HepG2 (cell line): ENCODE measurements around the gene P4HB. TPM values are rescaled to one million over a fixed set of nuclear protein-coding genes. Genes with fewer than 3 reads are reported as not detected.

ENCODE experiments used
- BHLHE40 ChIP-seq: IDR thresholded peaks from 2 replicates; pipeline ENCODE4 v1.6.1; 2011; ENCODE audit warnings: low read length, improper control_type of control experiment
- DNMT1 ChIP-seq: sonication (generic); formaldehyde crosslinking; IDR thresholded peaks from 2 replicates; pipeline ENCODE4 v1.5.1; 2020; ENCODE audit warnings: mild to moderate bottlenecking, missing genetic modification reagents
- GTF3A ChIP-seq: sonication (generic); formaldehyde crosslinking; conservative IDR thresholded peaks from 2 replicates; pipeline ENCODE4 v1.4.0; 2020; ENCODE audit warnings: mild to moderate bottlenecking, missing genetic modification reagents
- IKZF1 ChIP-seq: fragments of 450-650 bp; IDR thresholded peaks from 2 replicates; pipeline ENCODE4 v1.7.1; 2016
- JUN ChIP-seq: sonication (generic); formaldehyde crosslinking; IDR thresholded peaks from 2 replicates; pipeline ENCODE4 v1.4.0; 2020; ENCODE audit warnings: mild to moderate bottlenecking, missing genetic modification reagents
- KLF11 ChIP-seq: IDR thresholded peaks from 2 replicates; pipeline ENCODE4 v1.6.1; 2016; ENCODE audit warnings: missing compliant biosample characterization
- NCOR1 ChIP-seq: fragments of 200-600 bp; sonication (generic); IDR thresholded peaks from 2 replicates; pipeline ENCODE4 v1.7.0; 2017; ENCODE audit warnings: antibody characterized with exemption, low read length, borderline replicate concordance
- NFE2L2 ChIP-seq: fragments of 150-350 bp; IDR thresholded peaks from 2 replicates; pipeline ENCODE4 v1.6.1; 2014; ENCODE audit warnings: low read length
- NR3C1 ChIP-seq: sonication (generic); formaldehyde crosslinking; IDR thresholded peaks from 2 replicates; pipeline ENCODE4 v1.4.0; 2020; ENCODE audit warnings: missing genetic modification reagents
- NRL ChIP-seq: sonication (generic); formaldehyde crosslinking; IDR thresholded peaks from 2 replicates; pipeline ENCODE4 v1.5.0; 2020; ENCODE audit warnings: missing genetic modification reagents, mild to moderate bottlenecking, moderate library complexity, borderline replicate concordance
- SMAD9 ChIP-seq: sonication (generic); formaldehyde crosslinking; IDR thresholded peaks from 2 replicates; pipeline ENCODE4 v1.5.1; 2020; ENCODE audit warnings: mild to moderate bottlenecking, missing genetic modification reagents
- TBL1XR1 ChIP-seq: fragments of 150-350 bp; IDR thresholded peaks from 2 replicates; pipeline ENCODE4 v1.6.1; 2014; ENCODE audit warnings: borderline replicate concordance, low read length; ENCODE audit not compliant: partially characterized antibody
- U2AF2 ChIP-seq: fragments of 200-400 bp; formaldehyde crosslinking; IDR thresholded peaks from 2 replicates; pipeline ENCODE4 v1.6.1; 2017; ENCODE audit warnings: low read depth, mild to moderate bottlenecking, low read length
- YEATS4 ChIP-seq: sonication (generic); formaldehyde crosslinking; IDR thresholded peaks from 2 replicates; pipeline ENCODE4 v1.4.0; 2020; ENCODE audit warnings: missing genetic modification reagents, borderline replicate concordance
- ZNF329 ChIP-seq: sonication (generic); formaldehyde crosslinking; IDR thresholded peaks from 2 replicates; pipeline ENCODE4 v1.9.0; 2021; ENCODE audit warnings: low read depth, mild to moderate bottlenecking, missing genetic modification reagents
- ZNF460 ChIP-seq: sonication (generic); formaldehyde crosslinking; IDR thresholded peaks from 2 replicates; pipeline ENCODE4 v1.5.1; 2020; ENCODE audit warnings: missing genetic modification reagents, mild to moderate bottlenecking, borderline replicate concordance
- ZNF549 ChIP-seq: sonication (generic); formaldehyde crosslinking; IDR thresholded peaks from 2 replicates; pipeline ENCODE4 v1.5.0; 2020; ENCODE audit warnings: missing genetic modification reagents
- ZNF557 ChIP-seq: sonication (generic); formaldehyde crosslinking; IDR thresholded peaks from 2 replicates; pipeline ENCODE4 v1.4.0; 2020; ENCODE audit warnings: missing genetic modification reagents
- ZNF619 ChIP-seq: sonication (generic); formaldehyde crosslinking; IDR thresholded peaks from 2 replicates; pipeline ENCODE4 v1.4.0; 2020; ENCODE audit warnings: mild to moderate bottlenecking, missing genetic modification reagents
- ZNF720 ChIP-seq: sonication (generic); formaldehyde crosslinking; IDR thresholded peaks from 2 replicates; pipeline ENCODE4 v1.4.0; 2020; ENCODE audit warnings: missing genetic modification reagents
- polyA plus RNA-seq, 8 experiments: library from polyadenylated mRNA; depleted of rRNA in 3 of 8; stranded (reverse) in 7 of 8; unstranded in 1 of 8; fragments of >200 nt; fragmentation: Illumina TruSeq in 4 of 8; extraction: Trizol in 4 of 8; gene quantifications; 2 replicates each; pipeline versions ENCODE4 v1.2.1 to v1.2.3, GENCODE V29; 2011 to 2016; ENCODE audit warnings: low read depth in 4 of 8, missing spikeins in 1 of 8, mixed read lengths in 1 of 8; ENCODE audit not compliant: insufficient read depth in 1 of 8
- total RNA-seq, 5 experiments: library from RNA; depleted of rRNA; stranded (reverse); fragments of >200 nt; fragmentation: Illumina TruSeq; extraction: Trizol; gene quantifications; 2 replicates each; pipeline ENCODE4 v1.2.3, GENCODE V29; 2016; ENCODE audit warnings: low read depth in 1 of 5
- TF ChIP-seq, protein P1 (sequence below): sonication (generic); formaldehyde crosslinking; IDR thresholded peaks from 2 replicates; pipeline ENCODE4 v1.5.1; 2020; ENCODE audit warnings: mild to moderate bottlenecking, missing genetic modification reagents, borderline replicate concordance
- TF ChIP-seq, protein P2 (sequence below): sonication (generic); formaldehyde crosslinking; IDR thresholded peaks from 2 replicates; pipeline ENCODE4 v1.9.0; 2022; ENCODE audit warnings: low read depth, missing genetic modification reagents
- TF ChIP-seq, protein P3 (sequence below): sonication (generic); formaldehyde crosslinking; IDR thresholded peaks from 2 replicates; pipeline ENCODE4 v1.8.0; 2022; ENCODE audit warnings: missing genetic modification reagents, mild to moderate bottlenecking, borderline replicate concordance

P4HB gene
- total and polyA plus RNA-seq, 2 of the 13 experiments (the other 11 are each of a cell fraction or from before 2014, with no cell fraction given): 185 to 782 TPM

DNA sequence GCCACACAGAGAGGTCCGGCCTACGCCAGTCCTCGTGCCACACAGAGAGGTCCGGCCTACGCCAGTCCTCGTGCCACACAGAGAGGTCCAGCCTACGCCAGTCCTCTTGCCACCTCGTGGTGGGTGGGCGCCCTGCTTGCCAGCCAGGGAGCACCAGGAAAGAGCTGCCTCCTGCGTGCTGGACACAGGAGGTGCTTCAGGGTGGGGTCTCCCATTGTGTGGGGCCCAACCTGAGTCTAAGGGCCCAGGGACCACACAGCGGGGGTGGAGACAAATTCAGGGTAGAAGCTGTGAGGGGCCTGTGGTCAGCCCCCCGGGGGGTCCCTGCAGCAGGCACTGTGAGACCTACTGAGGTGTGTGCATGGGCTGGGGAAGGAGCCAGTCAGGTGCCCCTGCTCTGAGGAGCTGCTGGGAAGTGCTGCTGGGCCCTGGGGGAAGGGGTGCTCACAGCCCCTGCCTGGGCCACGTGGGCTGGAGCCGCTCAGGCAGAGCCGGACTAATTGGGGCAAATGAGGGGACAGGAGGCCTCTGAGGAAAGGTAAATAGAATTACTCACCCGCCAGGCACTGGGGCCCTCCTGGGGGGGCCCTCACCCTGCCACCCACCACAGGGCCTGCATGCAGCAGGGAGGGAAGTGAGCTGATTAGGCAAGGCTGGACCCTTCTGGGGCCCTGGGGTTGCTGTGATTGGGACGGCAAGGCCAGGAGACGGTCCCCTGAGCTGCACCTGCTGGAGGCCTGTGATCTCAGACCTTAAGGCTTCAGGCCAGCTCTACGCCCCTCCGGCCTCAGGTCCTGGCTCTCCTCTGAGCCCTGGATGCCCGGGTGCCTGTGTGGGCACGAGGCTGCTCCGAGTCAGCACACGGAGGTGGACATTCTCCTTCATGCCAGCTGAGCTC lies 45.3 kb downstream of the P4HB start (continued):
- TF ChIP-seq, protein P1, sequence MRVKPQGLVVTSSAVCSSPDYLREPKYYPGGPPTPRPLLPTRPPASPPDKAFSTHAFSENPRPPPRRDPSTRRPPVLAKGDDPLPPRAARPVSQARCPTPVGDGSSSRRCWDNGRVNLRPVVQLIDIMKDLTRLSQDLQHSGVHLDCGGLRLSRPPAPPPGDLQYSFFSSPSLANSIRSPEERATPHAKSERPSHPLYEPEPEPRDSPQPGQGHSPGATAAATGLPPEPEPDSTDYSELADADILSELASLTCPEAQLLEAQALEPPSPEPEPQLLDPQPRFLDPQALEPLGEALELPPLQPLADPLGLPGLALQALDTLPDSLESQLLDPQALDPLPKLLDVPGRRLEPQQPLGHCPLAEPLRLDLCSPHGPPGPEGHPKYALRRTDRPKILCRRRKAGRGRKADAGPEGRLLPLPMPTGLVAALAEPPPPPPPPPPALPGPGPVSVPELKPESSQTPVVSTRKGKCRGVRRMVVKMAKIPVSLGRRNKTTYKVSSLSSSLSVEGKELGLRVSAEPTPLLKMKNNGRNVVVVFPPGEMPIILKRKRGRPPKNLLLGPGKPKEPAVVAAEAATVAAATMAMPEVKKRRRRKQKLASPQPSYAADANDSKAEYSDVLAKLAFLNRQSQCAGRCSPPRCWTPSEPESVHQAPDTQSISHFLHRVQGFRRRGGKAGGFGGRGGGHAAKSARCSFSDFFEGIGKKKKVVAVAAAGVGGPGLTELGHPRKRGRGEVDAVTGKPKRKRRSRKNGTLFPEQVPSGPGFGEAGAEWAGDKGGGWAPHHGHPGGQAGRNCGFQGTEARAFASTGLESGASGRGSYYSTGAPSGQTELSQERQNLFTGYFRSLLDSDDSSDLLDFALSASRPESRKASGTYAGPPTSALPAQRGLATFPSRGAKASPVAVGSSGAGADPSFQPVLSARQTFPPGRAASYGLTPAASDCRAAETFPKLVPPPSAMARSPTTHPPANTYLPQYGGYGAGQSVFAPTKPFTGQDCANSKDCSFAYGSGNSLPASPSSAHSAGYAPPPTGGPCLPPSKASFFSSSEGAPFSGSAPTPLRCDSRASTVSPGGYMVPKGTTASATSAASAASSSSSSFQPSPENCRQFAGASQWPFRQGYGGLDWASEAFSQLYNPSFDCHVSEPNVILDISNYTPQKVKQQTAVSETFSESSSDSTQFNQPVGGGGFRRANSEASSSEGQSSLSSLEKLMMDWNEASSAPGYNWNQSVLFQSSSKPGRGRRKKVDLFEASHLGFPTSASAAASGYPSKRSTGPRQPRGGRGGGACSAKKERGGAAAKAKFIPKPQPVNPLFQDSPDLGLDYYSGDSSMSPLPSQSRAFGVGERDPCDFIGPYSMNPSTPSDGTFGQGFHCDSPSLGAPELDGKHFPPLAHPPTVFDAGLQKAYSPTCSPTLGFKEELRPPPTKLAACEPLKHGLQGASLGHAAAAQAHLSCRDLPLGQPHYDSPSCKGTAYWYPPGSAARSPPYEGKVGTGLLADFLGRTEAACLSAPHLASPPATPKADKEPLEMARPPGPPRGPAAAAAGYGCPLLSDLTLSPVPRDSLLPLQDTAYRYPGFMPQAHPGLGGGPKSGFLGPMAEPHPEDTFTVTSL (CRISPR knock-in tag): no peak
- TF ChIP-seq YEATS4 (no peak), U2AF2 (no peak), ZNF329 (CRISPR knock-in tag) (no peak), ZNF619 (no peak), ZNF720 (CRISPR knock-in tag) (no peak), NCOR1 (no peak), IKZF1 (no peak), TBL1XR1 (no peak), NR3C1 (CRISPR knock-in tag) (no peak), ZNF557 (no peak), ZNF549 (no peak), GTF3A (CRISPR knock-in tag) (no peak), KLF11 (0 out of 2 replicates have a peak, but pooled peaks have one; percentile 59), BHLHE40 (no peak), DNMT1 (CRISPR knock-in tag) (no peak), JUN (CRISPR knock-in tag) (peak; percentile 52; the same call in 1 of the 2 replicates), SMAD9 (CRISPR knock-in tag) (no peak), ZNF460 (CRISPR knock-in tag) (no peak), NFE2L2 (no peak), NRL (CRISPR knock-in tag) (no peak)
- TF ChIP-seq, protein P2, sequence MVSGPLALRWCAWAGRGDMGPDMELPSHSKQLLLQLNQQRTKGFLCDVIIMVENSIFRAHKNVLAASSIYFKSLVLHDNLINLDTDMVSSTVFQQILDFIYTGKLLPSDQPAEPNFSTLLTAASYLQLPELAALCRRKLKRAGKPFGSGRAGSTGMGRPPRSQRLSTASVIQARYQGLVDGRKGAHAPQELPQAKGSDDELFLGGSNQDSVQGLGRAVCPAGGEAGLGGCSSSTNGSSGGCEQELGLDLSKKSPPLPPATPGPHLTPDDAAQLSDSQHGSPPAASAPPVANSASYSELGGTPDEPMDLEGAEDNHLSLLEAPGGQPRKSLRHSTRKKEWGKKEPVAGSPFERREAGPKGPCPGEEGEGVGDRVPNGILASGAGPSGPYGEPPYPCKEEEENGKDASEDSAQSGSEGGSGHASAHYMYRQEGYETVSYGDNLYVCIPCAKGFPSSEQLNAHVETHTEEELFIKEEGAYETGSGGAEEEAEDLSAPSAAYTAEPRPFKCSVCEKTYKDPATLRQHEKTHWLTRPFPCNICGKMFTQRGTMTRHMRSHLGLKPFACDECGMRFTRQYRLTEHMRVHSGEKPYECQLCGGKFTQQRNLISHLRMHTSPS (CRISPR knock-in tag): peak; percentile 77; the same call in 1 of the 2 replicates
- TF ChIP-seq, protein P3, sequence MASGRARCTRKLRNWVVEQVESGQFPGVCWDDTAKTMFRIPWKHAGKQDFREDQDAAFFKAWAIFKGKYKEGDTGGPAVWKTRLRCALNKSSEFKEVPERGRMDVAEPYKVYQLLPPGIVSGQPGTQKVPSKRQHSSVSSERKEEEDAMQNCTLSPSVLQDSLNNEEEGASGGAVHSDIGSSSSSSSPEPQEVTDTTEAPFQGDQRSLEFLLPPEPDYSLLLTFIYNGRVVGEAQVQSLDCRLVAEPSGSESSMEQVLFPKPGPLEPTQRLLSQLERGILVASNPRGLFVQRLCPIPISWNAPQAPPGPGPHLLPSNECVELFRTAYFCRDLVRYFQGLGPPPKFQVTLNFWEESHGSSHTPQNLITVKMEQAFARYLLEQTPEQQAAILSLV (CRISPR knock-in tag): no peak
